ENCODE measurements around the gene RNH1.

GRCh38 chr11:533586-534395 is 26.7 kb upstream of the RNH1 start:
- no peak for TF ChIP-seq CTCF (IDR thresholded peaks at IDR 0.05)
- no peak for TF ChIP-seq POLR2A (IDR thresholded peaks at IDR 0.05)
